Measurements from ENCODE around the gene C1orf74.

C1orf74 gene

DNA sequence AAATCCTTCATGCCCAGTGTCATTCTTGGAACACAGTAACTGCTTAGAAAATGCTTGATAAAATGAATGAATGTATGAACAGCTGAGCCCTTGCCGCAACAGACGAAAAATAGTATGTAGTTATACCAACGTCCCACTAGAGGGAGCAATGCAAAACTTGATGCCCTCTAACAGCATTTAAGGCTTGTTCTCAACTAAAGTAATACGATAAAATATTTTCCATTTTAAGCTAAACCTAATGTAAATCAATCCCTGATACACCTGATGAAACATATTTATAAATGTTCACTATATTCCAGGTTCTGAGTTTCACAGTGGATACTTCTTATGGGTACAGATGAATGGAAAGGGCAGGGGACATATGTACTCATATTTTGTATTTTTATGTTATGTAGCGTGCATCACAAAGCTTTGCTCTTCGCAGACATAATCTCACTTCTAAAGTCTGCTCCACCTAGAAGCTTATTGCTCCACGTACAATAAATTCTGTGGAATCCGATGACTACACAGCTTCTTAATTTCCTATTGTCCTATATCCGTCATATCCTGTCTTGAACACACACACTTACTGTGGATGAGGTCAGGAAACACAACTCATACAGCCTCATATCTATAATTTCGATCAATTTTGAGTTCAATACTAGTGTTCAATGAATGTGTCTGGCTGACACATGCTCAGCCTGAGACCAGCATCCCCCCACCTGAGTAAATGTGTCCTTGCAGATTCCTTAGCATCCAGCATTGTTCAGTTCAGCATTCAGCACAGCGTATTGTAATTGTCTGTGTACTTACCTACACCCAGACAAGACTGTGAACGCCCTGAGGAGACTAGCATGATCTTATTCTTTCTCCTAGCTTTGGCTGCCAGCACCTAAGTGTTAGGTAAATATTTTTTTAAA lies 39.0 kb upstream of the C1orf74 start:
- TF ChIP-seq CTCF (IDR thresholded peaks at IDR 0.05), result peak; percentile 95

DNA sequence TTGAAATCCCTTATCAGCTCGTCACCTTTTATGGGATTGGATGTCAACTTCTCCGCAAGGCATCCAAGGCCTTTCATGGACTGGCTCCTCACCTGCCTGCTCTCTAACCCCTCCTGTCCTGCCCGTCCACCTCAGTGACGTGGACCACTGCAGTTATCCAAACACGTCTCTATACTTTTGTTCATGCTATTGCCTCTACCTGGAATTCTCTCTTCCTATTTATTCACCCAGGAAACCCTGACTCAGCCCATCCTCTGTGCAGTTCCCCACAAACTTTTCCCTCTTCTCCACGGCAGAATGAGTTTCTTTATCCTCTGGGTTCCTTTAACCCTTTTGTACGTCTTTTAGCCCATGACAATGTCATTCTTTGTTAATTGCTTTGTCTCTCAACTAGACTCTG lies 38.3 kb upstream of the C1orf74 start:
- no peak for TF ChIP-seq CTCF (IDR thresholded peaks at IDR 0.05)

DNA sequence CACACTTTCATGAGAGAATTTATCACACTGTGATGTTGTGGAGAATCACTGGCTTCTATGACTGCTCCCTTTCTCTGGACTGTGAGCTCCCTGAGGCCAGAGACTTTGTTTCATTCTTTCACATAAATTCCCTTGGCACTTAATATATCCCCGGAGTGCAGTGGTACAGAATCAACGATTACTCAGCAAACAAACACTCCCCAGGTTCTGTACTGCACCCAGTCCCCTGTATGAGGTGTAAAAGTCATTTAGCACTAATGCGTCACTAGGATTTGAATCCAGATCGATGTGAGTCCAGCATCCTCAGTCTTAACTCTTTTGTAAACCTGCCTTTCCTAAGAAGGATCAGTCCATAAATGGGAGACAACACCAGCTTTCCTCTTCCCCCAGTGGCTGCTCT lies 36.6 kb upstream of the C1orf74 start:
- TF ChIP-seq CTCF (IDR thresholded peaks at IDR 0.05), result no peak

- no peak for TF ChIP-seq CTCF (IDR thresholded peaks at IDR 0.05)
These were observed 34.7 kb upstream of the C1orf74 start for GRCh38 chr1:209819058-209819457.

GRCh38 chr1:209817691-209818090 lies 33.3 kb upstream of the C1orf74 start:
- TF ChIP-seq CTCF (IDR thresholded peaks at IDR 0.05), result no peak

- TF ChIP-seq CTCF (IDR thresholded peaks at IDR 0.05), result no peak
These were observed 32.6 kb upstream of the C1orf74 start for GRCh38 chr1:209816923-209817322.

GRCh38 chr1:209815931-209816341 lies 31.6 kb upstream of the C1orf74 start:
- TF ChIP-seq CTCF (IDR thresholded peaks at IDR 0.05), result no peak
